Ovary (tissue), 9 donors: ENCODE data around the gene JADE1. TPM values are rescaled to one million over a fixed set of nuclear protein-coding genes. Genes with fewer than 3 reads are reported as not detected.

Source experiments
- DNase-seq, 5 donors: peaks; one replicate each; pipeline ENCODE4 v3.0.0-alpha.2; 2019 to 2020
- H3K27ac ChIP-seq, 2 donors: fragments of 200-600 bp; one replicate each; pipeline versions ENCODE4 v1.5.1 to v1.8.0; 2019 to 2022
- H3K27me3 ChIP-seq: fragments of 200-600 bp; one replicate; pipeline ENCODE4 v1.8.0; 2022
- H3K36me3 ChIP-seq: fragments of 200-600 bp; sonication (generic); one replicate; pipeline ENCODE4 v1.5.1; 2019
- H3K4me1 ChIP-seq: one replicate; pipeline ENCODE4 v1.8.1; 2013; ENCODE audit warnings: mild to moderate bottlenecking, moderate library complexity; ENCODE audit not compliant: insufficient read depth
- H3K4me3 ChIP-seq: fragments of 200-600 bp; sonication (generic); one replicate; pipeline ENCODE4 v1.5.1; 2017
- H3K9me3 ChIP-seq, 2 donors: fragments of 200-600 bp in 1 of 2; sonication (generic) in 1 of 2; one replicate each; pipeline versions ENCODE4 v1.5.1 to v1.8.1; 2013 to 2019; ENCODE audit warnings: mild to moderate bottlenecking in 1 of 2, moderate library complexity in 1 of 2
- EP300 ChIP-seq: sonication (generic); formaldehyde crosslinking; IDR thresholded peaks from one replicate; pipeline ENCODE4 v1.6.1; 2017; ENCODE audit warnings: antibody characterized with exemption
- POLR2A ChIP-seq: fragments of 450-650 bp; IDR thresholded peaks from one replicate; pipeline ENCODE4 v1.6.1; 2017; ENCODE audit warnings: antibody characterized with exemption, mild to moderate bottlenecking, moderate library complexity
- WGBS, 3 donors: extraction: QIAGEN DNeasy Blood & Tissue Kit in 1 of 3; methylation state at CpG; one replicate each; pipeline versions ENCODE4 v1.1.5 to v1.1.7; 2013 to 2017; 5-methylcytosine and 5-hydroxymethylcytosine counted together
- intact Hi-C, 4 donors: fragments of 100-400 bp; cut with DNase I; formaldehyde crosslinking; loops; one replicate each; pipeline versions ENCODE4 v1.11.0 to v1.15.1; 2022 to 2023
- polyA plus RNA-seq, 2 donors: library from polyadenylated mRNA; stranded (reverse); fragments of 200-250 nt in 1 of 2; fragments of 350-450 nt in 1 of 2; fragmentation: Illumina TruSeq in 1 of 2; extraction: RNeasy Lipid Tissue Mini Kit (QIAGEN cat#74804) in 1 of 2; gene quantifications; one replicate each; pipeline ENCODE4 v1.2.3, GENCODE V29; 2013 to 2014
- total RNA-seq, 7 donors: library from RNA; depleted of rRNA in 2 of 7; stranded (reverse); fragments of >200 nt in 2 of 7; fragmentation: NEBNext Ultra II Directional in 3 of 7; extraction: Animal tissue kit (Norgen Biotek cat#: 25700) in 3 of 7; gene quantifications; one replicate each; pipeline versions ENCODE4 v1.1.0 to v1.2.4, GENCODE V29; 2016 to 2023
- TF ChIP-seq, protein P1 (sequence below), 3 donors: fragments of 450-650 bp in 2 of 3; fragments of 200-600 bp in 1 of 3; IDR thresholded peaks; one replicate each; pipeline versions ENCODE4 v1.5.1 to v1.8.0; 2016 to 2022; ENCODE audit warnings: antibody characterized with exemption in 3 of 3, mild to moderate bottlenecking in 1 of 3
- donor health status: DM: no; HTN: no; CAD: no; lungs with moderate emphysema.
- donor health status: DM: no; HTN: no; CAD: no.
- donor health status: Bipolar disorder and iron deficiency.
- donor health status: DM: yes; HTN: yes; CAD: no.
- donor health status: DM: no; HTN: no; CAD: no.
- donor health status: DM: yes; HTN: yes; CAD: no.

The JADE1 gene
- total and polyA plus RNA-seq, 9 donors: 21.3 to 48.6 (median 34.9) TPM

DNA sequence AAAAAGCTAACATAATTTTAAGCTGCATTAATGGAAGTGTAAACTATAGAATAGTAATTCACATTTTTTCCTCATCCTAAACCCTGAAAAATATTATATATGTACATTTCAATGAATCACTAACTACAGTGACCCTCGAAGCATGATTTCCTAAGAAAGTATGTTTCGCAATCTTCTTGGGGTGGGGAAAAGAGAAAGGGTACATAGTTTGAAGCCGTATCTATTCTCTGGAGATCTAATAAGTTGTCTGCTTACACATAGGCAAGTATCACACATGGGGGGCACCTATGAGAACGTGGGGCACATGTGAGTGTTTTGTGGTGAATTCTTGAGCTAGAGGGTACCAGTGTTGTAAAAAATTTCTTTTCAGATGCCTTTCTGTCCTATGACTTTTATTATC lies 71.2 kb downstream of the JADE1 start:
- no peaks in the 10 kb centered on the region for H3K27me3 ChIP-seq
- H3K4me3 ChIP-seq: no peak overlapping the region
- TF ChIP-seq, protein P1, sequence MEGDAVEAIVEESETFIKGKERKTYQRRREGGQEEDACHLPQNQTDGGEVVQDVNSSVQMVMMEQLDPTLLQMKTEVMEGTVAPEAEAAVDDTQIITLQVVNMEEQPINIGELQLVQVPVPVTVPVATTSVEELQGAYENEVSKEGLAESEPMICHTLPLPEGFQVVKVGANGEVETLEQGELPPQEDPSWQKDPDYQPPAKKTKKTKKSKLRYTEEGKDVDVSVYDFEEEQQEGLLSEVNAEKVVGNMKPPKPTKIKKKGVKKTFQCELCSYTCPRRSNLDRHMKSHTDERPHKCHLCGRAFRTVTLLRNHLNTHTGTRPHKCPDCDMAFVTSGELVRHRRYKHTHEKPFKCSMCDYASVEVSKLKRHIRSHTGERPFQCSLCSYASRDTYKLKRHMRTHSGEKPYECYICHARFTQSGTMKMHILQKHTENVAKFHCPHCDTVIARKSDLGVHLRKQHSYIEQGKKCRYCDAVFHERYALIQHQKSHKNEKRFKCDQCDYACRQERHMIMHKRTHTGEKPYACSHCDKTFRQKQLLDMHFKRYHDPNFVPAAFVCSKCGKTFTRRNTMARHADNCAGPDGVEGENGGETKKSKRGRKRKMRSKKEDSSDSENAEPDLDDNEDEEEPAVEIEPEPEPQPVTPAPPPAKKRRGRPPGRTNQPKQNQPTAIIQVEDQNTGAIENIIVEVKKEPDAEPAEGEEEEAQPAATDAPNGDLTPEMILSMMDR (IDR thresholded peaks at IDR 0.05): no peak
- TF ChIP-seq POLR2A: no peak
- no peak for TF ChIP-seq EP300
- no peaks in the 10 kb centered on the region for H3K9me3 ChIP-seq
- no peaks in the 10 kb centered on the region for H3K4me1 ChIP-seq
- no peaks in the 10 kb centered on the region for H3K36me3 ChIP-seq
- DNase-seq: no peak
- WGBS, 3 donors: 91 to 93% (median 92%) methylated on average over 4 of the region's 4 CpGs
- intact Hi-C loops: no loop called here
- no peak overlapping the region for H3K27ac ChIP-seq

GRCh38 chr4:128904821-128905220 lies 95.3 kb downstream of the JADE1 start:
- no peaks in the 10 kb centered on the region for H3K9me3 ChIP-seq
- 91 to 94% (median 93%) methylated on average over 3 of the region's 3 CpGs for WGBS, 3 donors
- TF ChIP-seq EP300 (no peak), POLR2A (no peak)
- TF ChIP-seq, protein P1 (IDR thresholded peaks at IDR 0.05): no peak
- intact Hi-C loops: no loop called here
- H3K36me3 ChIP-seq: no peaks in the 10 kb centered on the region
- no peaks in the 10 kb centered on the region for H3K27me3 ChIP-seq
- no peak overlapping the region for H3K27ac ChIP-seq
- DNase-seq: no peak
- no peak overlapping the region for H3K4me3 ChIP-seq
- no peaks in the 10 kb centered on the region for H3K4me1 ChIP-seq

GRCh38 chr4:128906581-128906980 lies 97.1 kb downstream of the JADE1 start:
- H3K36me3 ChIP-seq: no peaks in the 10 kb centered on the region
- no peak for DNase-seq
- 57 to 66% (median 66%) methylated on average over 1 of the region's 1 CpG for WGBS, 3 donors
- intact Hi-C loops: no loop called here
- no peak overlapping the region for H3K4me3 ChIP-seq
- H3K9me3 ChIP-seq: no peaks in the 10 kb centered on the region
- H3K27ac ChIP-seq: no peak overlapping the region
- no peaks in the 10 kb centered on the region for H3K4me1 ChIP-seq
- no peaks in the 10 kb centered on the region for H3K27me3 ChIP-seq
- TF ChIP-seq POLR2A (no peak), EP300 (no peak)
- TF ChIP-seq, protein P1 (IDR thresholded peaks at IDR 0.05): no peak

DNA sequence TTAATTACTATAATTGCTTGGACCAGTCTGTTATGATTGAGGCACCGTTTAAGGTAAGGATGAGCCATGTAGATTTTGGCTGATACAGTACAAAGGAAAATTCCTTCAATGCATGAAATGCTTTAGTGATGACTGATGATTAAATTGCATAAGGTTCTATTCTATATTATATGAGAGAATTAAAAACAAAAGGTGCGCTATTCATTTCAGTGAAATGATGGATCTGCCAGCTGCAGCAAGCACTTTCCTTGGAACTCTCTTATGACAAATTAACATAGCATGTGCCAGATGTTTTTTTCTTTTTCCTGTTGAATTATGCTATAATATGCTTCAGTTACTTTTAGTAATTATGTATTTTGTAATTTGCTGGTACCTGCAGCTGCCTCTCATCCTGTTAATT lies 98.5 kb downstream of the JADE1 start:
- no peaks in the 10 kb centered on the region for H3K27me3 ChIP-seq
- no peak for DNase-seq
- WGBS, 3 donors: 90 to 96% (median 92%) methylated on average over 2 of the region's 2 CpGs

More for the DNA sequence above, 98.5 kb downstream of the JADE1 start:
- Histone ChIP-seq H3K4me1 (no peaks in the 10 kb centered on the region), H3K4me3 (no peak overlapping the region), H3K36me3 (no peaks in the 10 kb centered on the region), H3K27ac (no peak overlapping the region), H3K9me3 (no peaks in the 10 kb centered on the region)
- no peak for TF ChIP-seq EP300
- TF ChIP-seq POLR2A: no peak
- TF ChIP-seq, protein P1 (IDR thresholded peaks at IDR 0.05): no peak
- intact Hi-C loops: no loop called here
